ENCODE results near the gene INAFM2. TPM values are rescaled to one million over a fixed set of nuclear protein-coding genes. Genes with fewer than 3 reads are reported as not detected.
A peak's percentile ranks its signal among the peaks of the same experiment; 100 is the strongest.

The INAFM2 gene
- total RNA-seq, 1 experiment from 2014 or later: 10.2 TPM

GRCh38 chr15:40358471-40359353 lies 35.2 kb downstream of the INAFM2 start:
- DNase-seq (ENCODE audit: low spot score): no peak

- no peak for DNase-seq (ENCODE audit: low spot score)
Measured at GRCh38 chr15:40360015-40360414, 36.5 kb downstream of the INAFM2 start.

- no peak for DNase-seq (ENCODE audit: low spot score)
Measured at GRCh38 chr15:40361640-40362039, 38.1 kb downstream of the INAFM2 start.

- DNase-seq (ENCODE audit: low spot score): no peak
Measured at GRCh38 chr15:40363611-40364010, 40.1 kb downstream of the INAFM2 start.

- no peak for DNase-seq (ENCODE audit: low spot score)
Measured at GRCh38 chr15:40364251-40364650, 40.8 kb downstream of the INAFM2 start.

- DNase-seq (ENCODE audit: low spot score): no peak
Measured at GRCh38 chr15:40365016-40365415, 41.5 kb downstream of the INAFM2 start.

GRCh38 chr15:40365624-40366456 lies 42.3 kb downstream of the INAFM2 start:
- DNase-seq (ENCODE audit: low spot score): no peak

GRCh38 chr15:40366457-40367370 lies 43.2 kb downstream of the INAFM2 start:
- no peak for DNase-seq (ENCODE audit: low spot score)

GRCh38 chr15:40367371-40367685 lies 43.8 kb downstream of the INAFM2 start:
- no peak for DNase-seq (ENCODE audit: low spot score)

GRCh38 chr15:40367686-40368611 lies 44.5 kb downstream of the INAFM2 start:
- peak; percentile 98 for DNase-seq (ENCODE audit: low spot score)

GRCh38 chr15:40368719-40369473 lies 45.4 kb downstream of the INAFM2 start:
- no peak for DNase-seq (ENCODE audit: low spot score)

GRCh38 chr15:40369474-40369869 lies 46.0 kb downstream of the INAFM2 start:
- DNase-seq (ENCODE audit: low spot score): no peak

GRCh38 chr15:40369971-40370370 lies 46.5 kb downstream of the INAFM2 start:
- DNase-seq (ENCODE audit: low spot score): no peak

GRCh38 chr15:40372981-40373380 lies 49.5 kb downstream of the INAFM2 start:
- DNase-seq (ENCODE audit: low spot score): no peak

Other genes with a start within 250 kb of the INAFM2 start
- gene BMF, start 214.8 kb upstream of the INAFM2 start, total RNA-seq (2014; rRNA removed; shearing (Covaris generic)): 11.6 and 15.4 TPM in 2 replicates
- 39.8 and 40.1 TPM in 2 replicates for gene BUB1B, start 162.6 kb upstream of the INAFM2 start, total RNA-seq (2014; rRNA removed; shearing (Covaris generic))
- 6.4 and 17.7 TPM in 2 replicates for gene PAK6, start 84.6 kb upstream of the INAFM2 start, total RNA-seq (2014; rRNA removed; shearing (Covaris generic))
- gene ANKRD63, start 40.6 kb upstream of the INAFM2 start, total RNA-seq (2014; rRNA removed; shearing (Covaris generic)): not detected in 2 replicates
- gene PLCB2, start 15.8 kb upstream of the INAFM2 start, total RNA-seq (2014; rRNA removed; shearing (Covaris generic)): 0.38 and 0.91 TPM in 2 replicates
- 15.3 and 16.4 TPM in 2 replicates for gene CCDC9B, start 17.2 kb downstream of the INAFM2 start, total RNA-seq (2014; rRNA removed; shearing (Covaris generic))
- 72.8 and 94.3 TPM in 2 replicates for gene PHGR1, start 27.3 kb downstream of the INAFM2 start, total RNA-seq (2014; rRNA removed; shearing (Covaris generic))
- gene DISP2, start 34.5 kb downstream of the INAFM2 start, total RNA-seq (2014; rRNA removed; shearing (Covaris generic)): 0.81 and 1.3 TPM in 2 replicates
- 58.7 and 72.9 TPM in 2 replicates for gene KNSTRN, start 59.0 kb downstream of the INAFM2 start, total RNA-seq (2014; rRNA removed; shearing (Covaris generic))
- gene IVD, start 82.1 kb downstream of the INAFM2 start, total RNA-seq (2014; rRNA removed; shearing (Covaris generic)): 38.8 and 44.6 TPM in 2 replicates
- gene BAHD1, start 117.3 kb downstream of the INAFM2 start, total RNA-seq (2014; rRNA removed; shearing (Covaris generic)): 26.6 and 26.7 TPM in 2 replicates
- gene CHST14, start 147.3 kb downstream of the INAFM2 start, total RNA-seq (2014; rRNA removed; shearing (Covaris generic)): 8.6 and 9.0 TPM in 2 replicates
- 19.6 and 21.7 TPM in 2 replicates for gene CCDC32, start 241.3 kb downstream of the INAFM2 start, total RNA-seq (2014; rRNA removed; shearing (Covaris generic))
- gene RPUSD2, start 245.6 kb downstream of the INAFM2 start, total RNA-seq (2014; rRNA removed; shearing (Covaris generic)): 26.7 and 38.7 TPM in 2 replicates